Activated CD8-positive, alpha-beta T cell treated with anti-CD3 and anti-CD28 coated beads for 36 hours (primary cell): ENCODE results near the gene SLC25A17. TPM values are rescaled to one million over a fixed set of nuclear protein-coding genes. Genes with fewer than 3 reads are reported as not detected.
A peak's percentile ranks its signal among the peaks of the same experiment; 100 is the strongest.
"Not testable (repeated sequence)": the region's sequence is repeated elsewhere in the genome, so short reads cannot be mapped to it uniquely, and the experiment has no call there.

Experiments
- ATAC-seq: fragments of 200-7000 bp; cut with Tn5 transposase; one replicate; pipeline ENCODE4 v1.10.0; 2021; ENCODE audit warnings: mild to moderate bottlenecking, moderate library complexity
- CTCF ChIA-PET: fragments of 350-600 bp; sonication (Branson Sonifier 250); formaldehyde crosslinking; loops from one replicate; lab custom pipeline; 2021; ENCODE audit warnings: antibody characterized with exemption; lab: Charles Lee
- POLR2A ChIA-PET: fragments of 350-600 bp; sonication (Branson Sonifier 250); formaldehyde crosslinking; loops from one replicate; lab custom pipeline; 2021; ENCODE audit warnings: antibody characterized with exemption; lab: Charles Lee
- DNase-seq: peaks from one replicate; pipeline ENCODE4 v3.0.0-alpha.2; 2020
- H3K27ac Mint-ChIP-seq: one replicate; pipeline ENCODE4 v1.8.0; 2021; ENCODE audit warnings: mild to moderate bottlenecking, mixed read lengths
- H3K27me3 Mint-ChIP-seq: one replicate; pipeline ENCODE4 v1.8.0; 2021; ENCODE audit warnings: mixed read lengths
- H3K36me3 Mint-ChIP-seq: one replicate; pipeline ENCODE4 v1.8.0; 2021; ENCODE audit warnings: low read depth, mixed read lengths
- H3K4me1 Mint-ChIP-seq: one replicate; pipeline ENCODE4 v1.8.0; 2021; ENCODE audit warnings: low read depth, mixed read lengths
- H3K4me3 Mint-ChIP-seq: one replicate; pipeline ENCODE4 v1.8.0; 2021; ENCODE audit warnings: mild to moderate bottlenecking, moderate library complexity, mixed read lengths
- H3K9me3 Mint-ChIP-seq: one replicate; pipeline ENCODE4 v1.8.0; 2021; ENCODE audit warnings: mixed read lengths
- intact Hi-C: fragments of 100-400 bp; cut with micrococcal nuclease; formaldehyde crosslinking; loops from one replicate; pipeline ENCODE4 v1.10.0; 2022
- total RNA-seq, 2 experiments: library from RNA; stranded (reverse); gene quantifications; one replicate each; pipeline ENCODE4 v1.2.3, GENCODE V29; 2021
- TF ChIP-seq, protein P1 (sequence below): fragments of 200-600 bp; IDR thresholded peaks from one replicate; pipeline ENCODE4 v1.8.0; 2022; ENCODE audit warnings: antibody characterized with exemption, mild to moderate bottlenecking

The SLC25A17 gene, protein sequence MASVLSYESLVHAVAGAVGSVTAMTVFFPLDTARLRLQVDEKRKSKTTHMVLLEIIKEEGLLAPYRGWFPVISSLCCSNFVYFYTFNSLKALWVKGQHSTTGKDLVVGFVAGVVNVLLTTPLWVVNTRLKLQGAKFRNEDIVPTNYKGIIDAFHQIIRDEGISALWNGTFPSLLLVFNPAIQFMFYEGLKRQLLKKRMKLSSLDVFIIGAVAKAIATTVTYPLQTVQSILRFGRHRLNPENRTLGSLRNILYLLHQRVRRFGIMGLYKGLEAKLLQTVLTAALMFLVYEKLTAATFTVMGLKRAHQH
- 10 to 100 TPM; 28.0 to 34.8 TPM for total RNA-seq

DNA sequence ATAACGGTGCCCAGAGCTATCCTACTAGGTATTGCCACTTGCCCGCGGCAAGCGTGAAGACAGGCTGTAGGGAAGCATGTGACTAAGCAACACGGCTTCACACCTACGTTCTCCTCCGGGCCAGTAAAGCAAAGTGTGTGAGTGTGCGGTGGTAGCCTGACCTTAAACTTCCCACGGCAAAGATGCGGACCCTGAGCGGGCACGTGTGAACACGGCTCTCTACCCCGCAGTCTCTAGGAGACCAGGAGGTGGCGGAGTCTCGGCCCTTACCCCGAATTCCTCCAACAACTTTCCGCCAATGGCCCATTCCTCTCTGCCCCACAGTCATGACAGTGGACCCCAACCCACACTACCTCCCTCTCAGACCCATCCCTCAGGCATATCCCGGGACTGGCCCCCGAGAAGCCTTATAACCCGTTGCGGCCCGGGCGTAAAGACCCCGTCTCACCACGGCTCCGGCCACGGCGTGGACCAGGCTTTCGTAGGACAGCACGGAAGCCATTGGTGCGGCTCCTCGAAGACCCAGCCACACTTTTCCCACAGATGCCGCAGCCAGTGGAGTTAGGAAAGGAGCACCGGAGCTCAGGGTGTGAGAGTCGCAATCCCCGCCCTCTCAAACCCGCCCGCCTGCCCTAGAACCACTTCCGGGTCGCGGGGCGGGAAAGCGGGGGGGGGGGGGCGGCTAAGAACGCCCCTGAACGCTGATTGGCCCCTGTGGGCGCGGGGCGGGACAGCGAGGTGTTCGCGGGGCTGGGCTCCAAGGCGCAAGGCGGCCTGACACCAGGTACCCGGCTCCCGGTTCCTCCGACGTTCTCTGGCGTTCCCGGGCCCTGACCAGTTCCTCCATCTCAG is at the start of gene SLC25A17:
Gene SLC25A17, minus strand, starts transcription at position 600 of the 852 bp plus-strand sequence. Its CDS starts 98 bp downstream, at position 502.
- H3K4me1 Mint-ChIP-seq: peaks cover 29% of the 10 kb centered on the region
- intact Hi-C loops: no loop called here
- peak within 1 kb of the TSS; percentile 84 for H3K4me3 Mint-ChIP-seq
- H3K27ac Mint-ChIP-seq: peak within 1 kb of the TSS; percentile 91
- CTCF ChIA-PET: interaction anchor here (0.7 to 2.0 kb wide), 9 partner anchors 12 to 136 kb away, joined by 3 to 6 read pairs (median 4); no protein-coding TSS in a partner anchor
- H3K9me3 Mint-ChIP-seq: no peaks in the 10 kb centered on the region
- TF ChIP-seq, protein P1, sequence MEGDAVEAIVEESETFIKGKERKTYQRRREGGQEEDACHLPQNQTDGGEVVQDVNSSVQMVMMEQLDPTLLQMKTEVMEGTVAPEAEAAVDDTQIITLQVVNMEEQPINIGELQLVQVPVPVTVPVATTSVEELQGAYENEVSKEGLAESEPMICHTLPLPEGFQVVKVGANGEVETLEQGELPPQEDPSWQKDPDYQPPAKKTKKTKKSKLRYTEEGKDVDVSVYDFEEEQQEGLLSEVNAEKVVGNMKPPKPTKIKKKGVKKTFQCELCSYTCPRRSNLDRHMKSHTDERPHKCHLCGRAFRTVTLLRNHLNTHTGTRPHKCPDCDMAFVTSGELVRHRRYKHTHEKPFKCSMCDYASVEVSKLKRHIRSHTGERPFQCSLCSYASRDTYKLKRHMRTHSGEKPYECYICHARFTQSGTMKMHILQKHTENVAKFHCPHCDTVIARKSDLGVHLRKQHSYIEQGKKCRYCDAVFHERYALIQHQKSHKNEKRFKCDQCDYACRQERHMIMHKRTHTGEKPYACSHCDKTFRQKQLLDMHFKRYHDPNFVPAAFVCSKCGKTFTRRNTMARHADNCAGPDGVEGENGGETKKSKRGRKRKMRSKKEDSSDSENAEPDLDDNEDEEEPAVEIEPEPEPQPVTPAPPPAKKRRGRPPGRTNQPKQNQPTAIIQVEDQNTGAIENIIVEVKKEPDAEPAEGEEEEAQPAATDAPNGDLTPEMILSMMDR: peak; percentile 39
- POLR2A ChIA-PET: interaction anchor here (0.6 to 1.6 kb wide), 6 partner anchors 16 to 286 kb away, joined by 3 to 5 read pairs (median 4); partner anchors contain the start of genes DNAJB7 and ST13
- ATAC-seq (peak; percentile 93), DNase-seq (peak; percentile 91)
- peaks cover 22% of the 10 kb centered on the region for H3K36me3 Mint-ChIP-seq
- no peaks in the 10 kb centered on the region for H3K27me3 Mint-ChIP-seq

DNA sequence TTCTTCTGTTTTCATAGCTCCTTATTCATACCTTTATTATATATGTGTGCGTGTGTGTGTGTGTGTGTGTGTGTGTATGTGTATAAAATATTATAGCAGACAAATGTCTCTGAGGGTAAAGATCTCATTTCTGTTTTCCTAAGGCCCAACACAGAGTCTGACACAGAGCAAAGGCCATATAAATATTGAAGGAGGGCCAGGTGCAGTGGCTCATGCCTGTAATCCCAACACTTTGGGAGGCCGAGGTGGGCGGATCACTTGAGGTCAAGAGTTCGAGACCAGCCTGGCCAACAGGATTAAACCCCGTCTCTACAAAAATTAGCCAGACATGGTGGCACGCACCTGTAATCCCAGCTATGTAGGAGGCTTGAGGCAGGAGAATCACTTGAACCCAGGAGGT is 49.2 kb upstream of the SLC25A17 start:
- H3K9me3 Mint-ChIP-seq, H3K36me3 Mint-ChIP-seq, H3K27me3 Mint-ChIP-seq, ATAC-seq, DNase-seq, H3K27ac Mint-ChIP-seq, H3K4me3 Mint-ChIP-seq, H3K4me1 Mint-ChIP-seq, intact Hi-C loops: not testable (repeated sequence)
- ChIA-PET CTCF (interaction anchor here (1.3 to 1.6 kb wide), 3 partner anchors 8 to 25 kb away, joined by 3 to 4 read pairs (median 4); no protein-coding TSS in a partner anchor), POLR2A (interaction anchor here (0.8 to 1.0 kb wide), 2 partner anchors 9 to 32 kb away, joined by 3 to 5 read pairs; no protein-coding TSS in a partner anchor)

DNA sequence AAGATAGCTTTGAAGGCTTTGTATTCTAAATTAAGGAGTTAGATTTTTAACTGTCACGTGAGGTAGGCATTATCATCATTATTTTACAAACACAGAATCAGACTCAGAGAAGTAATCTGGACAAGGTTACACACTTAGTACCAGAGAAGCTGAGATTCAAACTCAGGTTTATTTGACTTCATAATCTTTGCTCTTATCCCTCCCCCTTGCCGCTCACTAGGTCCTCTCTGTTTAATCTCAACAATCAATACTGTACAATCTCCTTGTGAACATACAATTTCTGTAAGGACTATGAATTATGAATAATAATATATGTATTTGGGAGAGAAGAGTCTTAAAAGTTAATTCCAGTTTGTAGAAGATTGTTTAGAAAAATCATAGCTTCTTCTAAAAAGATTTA is 48.0 kb upstream of the SLC25A17 start:
- DNase-seq: no peak
- CTCF ChIA-PET: interaction anchor here (1.0 to 1.7 kb wide), 7 partner anchors 10 to 179 kb away, joined by 3 to 7 read pairs (median 4); partner anchors contain the start of genes ST13 and XPNPEP3
- Mint-ChIP-seq H3K27ac (no peak overlapping the region), H3K36me3 (peaks cover 9% of the 10 kb centered on the region), H3K4me3 (no peak overlapping the region), H3K4me1 (peaks cover 9% of the 10 kb centered on the region), H3K27me3 (no peaks in the 10 kb centered on the region), H3K9me3 (no peaks in the 10 kb centered on the region)
- intact Hi-C loops: no loop called here
- TF ChIP-seq, protein P1: no peak
- no peak for ATAC-seq
- POLR2A ChIA-PET: interaction anchor here (1.0 to 1.4 kb wide), 3 partner anchors 10 to 30 kb away, joined by 3 to 5 read pairs (median 5); partner anchors contain the start of gene XPNPEP3

DNA sequence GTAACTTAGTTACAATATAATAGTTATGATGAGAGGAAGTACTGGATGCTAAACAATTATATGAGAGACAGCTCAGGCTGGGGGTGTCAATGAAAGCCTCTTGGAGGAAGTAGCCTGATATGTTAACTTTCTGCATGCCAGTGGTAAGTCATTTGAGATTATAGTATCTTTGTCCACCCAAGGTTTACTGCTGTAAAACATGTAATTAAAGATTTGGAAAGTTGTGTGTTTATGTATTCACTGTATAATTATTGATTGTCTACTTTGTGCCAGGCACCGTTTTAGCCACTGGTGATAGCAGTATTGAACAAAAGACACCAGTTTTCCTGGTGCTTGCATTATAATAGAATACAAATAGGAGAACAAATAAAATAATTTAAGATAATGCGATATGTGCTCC is 43.4 kb upstream of the SLC25A17 start:
- Mint-ChIP-seq H3K27ac (no peak overlapping the region), H3K4me1 (peaks cover 29% of the 10 kb centered on the region), H3K4me3 (no peak overlapping the region), H3K36me3 (peaks cover 14% of the 10 kb centered on the region), H3K9me3 (no peaks in the 10 kb centered on the region), H3K27me3 (no peaks in the 10 kb centered on the region)
- ATAC-seq (no peak), DNase-seq (no peak)
- ChIA-PET POLR2A (interaction anchor here (0.8 to 1.0 kb wide), 2 partner anchors 33 to 43 kb away, joined by 3 read pairs; partner anchors contain the start of gene SLC25A17), CTCF (interaction anchor here (1.1 to 1.8 kb wide), 3 partner anchors 22 to 217 kb away, joined by 3 to 7 read pairs (median 3); no protein-coding TSS in a partner anchor)
- TF ChIP-seq, protein P1: no peak
- intact Hi-C loops: no loop called here

DNA sequence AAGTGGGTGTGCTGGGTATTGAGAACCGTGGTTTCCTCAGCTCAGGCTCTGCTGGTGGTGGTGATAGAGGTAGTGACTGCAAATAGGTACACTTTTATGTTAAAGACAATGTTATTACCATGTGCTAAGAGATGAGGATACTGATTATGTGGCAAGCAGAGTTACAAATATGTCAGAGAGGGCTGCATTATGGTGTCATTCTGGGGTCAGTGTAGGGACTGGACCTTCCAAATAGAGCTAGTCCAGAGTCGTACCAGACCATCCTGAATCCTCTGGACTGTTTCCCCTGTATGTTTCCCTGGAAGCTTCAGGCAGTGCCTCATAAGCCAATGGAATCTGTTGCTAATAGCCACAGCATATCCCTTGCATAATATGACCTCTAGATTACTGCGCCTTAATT is 42.9 kb upstream of the SLC25A17 start, which contains the start of gene DNAJB7:
Gene DNAJB7, minus strand, starts transcription at position 101 of the 400 bp plus-strand sequence. CDS start 119 bp downstream, outside the sequence.
- intact Hi-C loops: no loop called here
- ATAC-seq: no peak
- ChIA-PET CTCF (interaction anchor here (1.1 to 1.8 kb wide), 4 partner anchors 21 to 216 kb away, joined by 3 to 7 read pairs (median 4); no protein-coding TSS in a partner anchor), POLR2A (interaction anchor here (0.8 to 1.0 kb wide), 2 partner anchors 33 to 43 kb away, joined by 3 read pairs; partner anchors contain the start of gene SLC25A17)
- Mint-ChIP-seq H3K36me3 (peaks cover 14% of the 10 kb centered on the region), H3K27ac (peak within 1 kb of the TSS; percentile 41), H3K4me1 (peaks cover 29% of the 10 kb centered on the region), H3K27me3 (no peaks in the 10 kb centered on the region), H3K4me3 (no peak within 1 kb of the TSS), H3K9me3 (no peaks in the 10 kb centered on the region)
- DNase-seq: no peak
- TF ChIP-seq, protein P1: no peak
